HG03354 (cell line): ENCODE measurements around the gene CHCHD5.
"Not testable (repeated sequence)": the region's sequence is repeated elsewhere in the genome, so short reads cannot be mapped to it uniquely, and the experiment has no call there.

Experiments used
- ATAC-seq: cut with Tn5 transposase; IDR thresholded peaks from one replicate; pipeline ENCODE4 v1.9.1; 2021; ENCODE audit warnings: mild to moderate bottlenecking; ENCODE audit not compliant: unreplicated experiment, poor library complexity, severe bottlenecking

Gene CHCHD5

DNA sequence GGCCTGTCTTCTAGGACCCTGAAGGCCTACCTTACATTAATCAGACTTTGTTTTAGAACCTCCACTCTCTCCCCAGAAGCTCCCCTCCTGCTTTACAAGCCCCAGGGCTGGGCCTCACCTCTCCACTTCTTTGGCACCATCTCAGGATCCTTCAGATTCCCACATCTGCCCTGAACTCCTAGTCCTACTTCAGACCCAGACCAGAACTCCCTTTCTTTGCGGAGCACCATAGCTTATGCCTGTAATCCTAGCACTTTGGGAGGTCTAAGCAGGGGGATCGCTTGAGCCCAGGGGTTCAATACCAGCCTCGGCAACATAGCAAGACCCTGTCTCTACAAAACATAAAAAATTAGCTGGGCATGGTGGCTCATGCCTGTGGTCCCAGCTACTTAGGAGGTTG, 991 bp downstream of the CHCHD5 start:
- ATAC-seq: no peak

DNA sequence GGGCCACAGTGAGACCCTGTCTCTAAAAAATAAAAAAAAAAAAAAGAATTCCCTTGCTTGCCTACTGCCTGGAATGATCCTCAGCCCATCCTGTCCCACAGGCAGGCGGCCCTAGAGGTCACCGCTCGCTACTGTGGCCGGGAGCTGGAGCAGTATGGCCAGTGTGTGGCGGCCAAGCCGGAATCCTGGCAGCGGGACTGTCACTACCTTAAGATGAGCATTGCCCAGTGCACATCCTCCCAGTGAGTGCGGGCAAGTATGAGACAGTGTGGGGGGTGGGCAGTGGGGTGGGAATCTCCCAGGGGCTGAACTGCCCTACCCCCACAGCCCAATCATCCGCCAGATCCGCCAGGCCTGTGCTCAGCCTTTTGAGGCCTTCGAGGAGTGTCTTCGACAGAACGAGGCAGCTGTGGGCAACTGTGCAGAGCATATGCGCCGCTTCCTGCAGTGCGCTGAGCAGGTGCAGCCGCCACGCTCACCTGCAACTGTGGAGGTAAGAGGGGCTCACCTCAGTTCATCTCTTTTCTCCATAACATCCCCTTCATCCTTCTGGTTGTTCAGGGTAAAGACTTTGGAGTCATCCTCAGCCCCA, 1.6 kb downstream of the CHCHD5 start:
- no peak for ATAC-seq

DNA sequence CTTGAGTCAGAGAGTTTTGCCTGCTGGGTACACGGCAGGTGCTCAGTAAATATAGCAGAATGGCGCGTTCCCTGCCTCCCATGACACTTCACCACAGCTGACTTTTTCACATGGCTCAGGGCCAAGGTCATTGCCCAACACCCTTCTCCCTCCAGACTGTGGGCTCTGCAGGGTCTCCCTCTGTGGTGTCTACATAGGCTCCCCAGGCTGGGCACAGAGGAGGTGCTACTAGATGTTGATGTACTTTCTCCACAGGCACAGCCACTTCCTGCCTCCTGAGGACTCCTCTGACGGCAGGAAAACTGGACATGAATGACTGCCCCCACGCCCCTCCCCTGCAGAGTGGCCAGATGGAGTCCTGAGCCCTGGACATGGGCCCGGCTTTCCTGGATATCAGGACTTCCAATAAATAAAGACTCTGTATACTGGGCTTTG, 4.2 kb downstream of the CHCHD5 start:
- no peak for ATAC-seq

DNA sequence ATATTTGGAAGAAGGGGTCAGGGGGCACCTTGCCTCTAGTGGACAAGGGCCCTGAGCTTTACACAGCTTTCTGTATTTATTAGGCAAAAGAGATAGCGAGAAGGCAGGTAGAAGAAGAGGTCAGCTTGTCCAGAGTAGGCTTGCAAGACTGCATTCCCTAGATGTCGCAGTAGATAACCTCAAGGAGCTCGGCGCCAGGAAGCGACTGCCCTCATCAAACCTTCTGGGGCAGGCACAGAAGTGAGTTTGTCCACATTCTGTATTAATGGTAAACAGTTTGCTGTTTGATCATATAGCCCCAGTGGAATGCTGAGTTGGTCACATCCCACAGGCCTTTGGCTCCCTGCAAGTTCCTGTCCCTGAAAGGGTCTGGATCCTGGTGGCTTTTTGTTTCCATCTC, 7.0 kb downstream of the CHCHD5 start:
- ATAC-seq: no peak

DNA sequence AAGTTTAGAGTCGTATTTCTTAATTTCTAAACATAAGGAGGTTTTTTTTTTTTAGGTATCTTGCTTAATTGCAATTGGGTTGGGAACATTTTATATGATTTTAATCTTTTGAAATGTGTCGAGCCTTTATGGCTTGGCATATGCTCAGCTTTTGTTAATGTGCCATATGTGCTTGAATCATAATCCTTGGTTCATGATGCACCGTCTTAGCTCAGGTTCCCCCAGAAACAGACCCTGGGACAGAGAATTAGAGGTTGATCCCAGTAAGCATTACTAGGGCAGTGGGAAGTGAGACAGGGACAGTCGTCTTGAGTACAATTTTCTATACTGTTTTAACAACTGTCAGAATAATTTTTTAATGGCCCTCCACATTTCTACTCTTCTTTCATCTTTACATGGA, 9.3 kb downstream of the CHCHD5 start:
- ATAC-seq: no peak

DNA sequence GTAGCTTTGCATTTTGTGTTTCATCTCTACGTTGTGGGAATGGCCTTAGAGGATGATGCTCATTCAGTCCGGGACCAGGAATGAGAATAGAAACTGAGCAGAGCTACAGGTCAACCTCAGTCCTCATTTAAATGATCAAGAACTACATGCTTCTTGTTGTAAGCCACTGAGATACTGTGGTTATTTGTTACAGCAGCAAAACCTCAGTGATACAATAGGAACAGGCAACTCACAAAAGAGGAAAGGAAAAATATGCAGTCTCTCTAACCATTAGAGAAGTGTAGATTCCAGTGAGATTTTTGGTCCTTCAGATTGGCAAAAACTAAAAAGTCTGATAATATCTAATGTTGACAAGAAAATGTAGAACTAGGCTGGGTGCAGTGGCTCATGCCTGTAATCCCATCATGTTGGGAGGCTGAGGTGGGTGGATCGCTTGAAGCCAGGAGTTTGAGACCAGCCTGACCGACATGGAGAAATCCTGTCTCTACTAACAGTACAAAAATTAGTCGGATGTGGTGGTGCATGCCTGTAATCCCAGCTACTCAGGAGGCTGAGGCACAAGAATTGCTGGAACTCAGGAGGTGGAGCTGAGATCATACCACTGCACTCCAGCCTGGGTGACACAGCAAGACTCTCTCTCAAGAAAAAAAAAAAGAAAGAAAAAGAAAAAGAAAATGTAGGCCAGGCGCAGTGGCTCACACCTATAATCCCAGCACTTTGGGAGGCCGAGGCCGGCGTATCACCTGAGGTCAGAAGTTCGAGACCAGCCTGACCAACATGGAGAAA, 13.3 kb downstream of the CHCHD5 start:
- no peak for ATAC-seq

DNA sequence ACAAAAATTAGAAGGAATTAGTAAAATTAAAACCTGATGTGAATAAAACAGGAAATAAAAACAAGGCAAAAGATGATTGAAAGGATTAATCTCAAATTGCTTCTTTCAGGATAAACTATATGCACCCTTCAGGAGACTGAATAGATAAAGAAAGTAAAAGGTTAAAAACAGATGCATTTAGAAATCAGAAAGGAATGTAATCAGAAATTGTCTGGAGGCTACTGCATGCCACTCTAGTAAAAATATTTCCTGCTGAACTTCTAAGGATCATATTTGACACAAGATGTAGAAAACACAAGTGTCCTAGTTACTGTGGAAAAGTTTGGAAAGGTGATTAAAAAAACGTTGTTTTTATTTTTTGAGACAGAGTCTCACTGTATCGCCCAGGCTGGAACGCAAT, 16.2 kb downstream of the CHCHD5 start:
- ATAC-seq: no peak

DNA sequence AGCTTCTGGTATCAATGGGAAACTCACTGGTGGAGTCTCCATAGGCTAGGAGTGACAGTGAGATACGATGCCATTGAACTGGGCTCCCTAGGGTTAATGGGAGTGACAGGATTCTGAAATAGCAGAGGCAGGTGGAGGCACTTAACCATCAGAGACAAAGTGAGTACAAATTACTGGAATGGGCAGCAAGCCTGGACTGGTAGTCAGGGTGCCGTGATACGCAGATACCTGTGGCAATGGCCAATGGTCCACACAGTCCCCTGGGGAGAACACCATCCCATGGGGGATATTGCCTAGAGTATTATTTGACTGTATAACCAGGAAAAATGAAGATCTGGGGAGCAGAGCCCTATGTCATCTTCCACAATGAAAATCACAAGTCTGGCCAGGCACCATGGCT, 17.3 kb downstream of the CHCHD5 start:
- ATAC-seq: no peak

DNA sequence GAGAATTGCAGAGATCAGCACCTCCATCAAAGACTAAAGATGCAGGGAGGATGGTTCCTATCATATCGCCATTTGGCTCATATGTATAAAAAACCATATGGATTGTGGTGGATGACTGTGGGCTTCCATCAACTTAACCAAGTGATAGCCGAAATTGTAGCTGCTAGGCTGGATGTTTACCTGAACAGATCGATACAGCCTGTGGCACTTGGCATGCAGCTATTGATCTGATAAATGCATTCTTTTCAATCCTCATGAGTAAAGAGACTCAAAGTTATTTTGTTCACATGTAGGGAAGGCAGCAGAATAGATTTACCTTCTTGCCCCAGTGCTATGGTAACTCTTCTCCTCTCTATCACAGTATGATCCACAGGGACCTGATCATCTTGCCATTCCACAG, 18.5 kb downstream of the CHCHD5 start:
- ATAC-seq: no peak

DNA sequence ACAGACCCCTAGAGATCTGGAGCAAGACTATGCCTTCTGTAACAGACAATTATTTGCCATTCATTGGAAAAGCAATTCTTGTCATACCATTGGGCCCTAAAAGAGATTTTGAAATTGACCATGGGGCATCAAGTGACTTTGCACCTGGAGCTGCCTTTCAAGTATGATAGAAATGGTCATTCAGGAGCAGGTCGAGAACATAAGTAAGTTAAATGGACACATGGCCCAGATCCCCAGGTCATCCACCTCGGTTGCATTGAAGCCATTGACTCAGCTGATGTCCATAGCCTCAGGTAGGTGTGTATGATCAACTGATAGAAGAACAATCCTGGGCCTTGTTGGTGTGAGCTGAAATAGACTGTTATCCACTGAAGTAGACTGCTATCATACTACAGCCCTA, 19.3 kb downstream of the CHCHD5 start:
- no peak for ATAC-seq

DNA sequence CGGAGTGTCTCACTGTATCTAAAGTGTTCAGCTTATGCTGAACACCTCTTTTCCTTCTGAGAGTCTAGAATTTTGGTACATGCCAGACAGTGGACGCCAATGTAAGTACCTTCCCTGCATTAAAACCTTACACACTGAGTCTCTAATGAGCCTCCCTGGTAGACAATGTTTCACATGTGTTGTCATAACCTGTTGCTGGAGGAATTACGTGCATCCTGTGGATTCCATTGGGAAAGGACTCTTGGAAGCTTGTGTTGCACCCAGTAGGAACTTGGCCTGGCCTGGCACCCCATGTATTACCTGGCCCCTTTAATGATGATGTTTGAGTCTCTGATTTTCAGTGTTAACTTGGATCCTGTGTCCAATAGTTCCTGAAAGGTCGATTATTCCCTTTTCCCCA, 20.5 kb downstream of the CHCHD5 start:
- ATAC-seq: no peak

DNA sequence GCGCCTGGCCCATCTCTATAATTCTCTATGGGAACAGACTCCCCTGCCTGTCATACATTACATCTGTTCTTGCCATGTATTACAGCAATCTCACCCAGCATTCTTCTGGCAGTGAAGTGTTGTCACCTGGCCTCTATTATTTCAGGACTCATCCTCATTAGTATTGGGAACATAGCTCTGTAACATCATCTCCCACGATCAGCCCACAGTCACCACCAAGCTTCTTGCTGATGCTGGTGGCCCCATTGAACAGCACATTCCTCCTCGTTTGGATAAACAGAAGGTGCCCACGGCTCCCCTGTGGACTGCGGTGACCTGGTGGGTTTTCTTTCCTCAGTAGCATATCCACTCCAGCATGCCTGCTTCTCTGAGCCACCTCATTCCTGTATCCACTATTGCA, 21.5 kb downstream of the CHCHD5 start:
- ATAC-seq: no peak

DNA sequence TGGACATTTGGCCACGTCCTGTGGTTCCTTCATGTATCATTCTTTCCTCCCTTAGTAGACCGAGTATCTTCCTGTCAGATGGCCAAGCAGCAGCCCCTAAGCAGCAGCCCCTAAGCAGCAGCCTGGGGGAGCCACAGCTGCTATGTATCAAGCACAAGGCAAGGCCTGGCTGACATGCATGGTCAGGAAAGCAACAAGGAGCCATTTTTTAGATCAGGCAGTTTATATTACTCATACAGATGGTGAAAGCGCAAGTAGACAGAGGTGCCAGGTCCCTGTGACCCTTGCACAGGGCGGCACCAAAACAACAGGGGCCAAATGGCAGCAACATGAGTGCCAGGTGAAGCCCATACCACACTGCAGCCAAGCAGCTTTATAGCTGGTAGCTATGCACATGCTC, 22.1 kb downstream of the CHCHD5 start:
- no peak for ATAC-seq

DNA sequence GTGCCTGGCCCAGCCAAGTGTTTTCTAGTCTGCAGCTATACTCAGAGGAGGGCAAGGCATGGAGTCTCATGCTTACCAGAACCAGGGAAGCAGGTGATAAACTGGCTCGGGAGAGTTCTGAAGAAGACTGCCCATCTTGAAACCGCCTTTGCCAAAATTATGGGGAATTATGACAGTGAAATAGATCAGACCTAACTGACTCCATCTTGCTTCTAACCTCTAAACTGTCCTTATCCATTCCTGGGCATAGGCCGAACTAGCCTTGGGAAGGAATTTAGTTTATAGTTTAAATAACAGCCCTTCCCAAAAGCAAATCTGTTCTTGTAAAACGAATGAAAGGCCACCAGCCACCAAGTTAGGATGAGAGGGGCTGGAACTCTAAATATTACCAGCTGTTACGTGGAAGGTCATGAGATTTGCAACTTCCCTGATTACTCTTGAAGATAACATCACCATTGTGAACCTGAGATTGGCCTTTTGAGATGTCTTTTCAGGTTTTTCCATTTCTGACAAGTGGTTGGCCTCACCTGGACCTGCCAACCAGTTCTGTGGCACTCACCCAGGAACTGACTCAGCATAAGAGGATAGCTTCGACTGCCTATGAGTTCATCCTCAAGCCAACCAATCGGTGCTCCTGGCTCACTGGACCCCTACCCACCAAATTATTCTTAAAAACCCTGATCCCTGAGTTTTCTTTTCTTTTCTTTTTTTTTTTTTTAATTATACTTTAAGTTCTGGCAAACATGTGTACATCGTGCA, 23.4 kb downstream of the CHCHD5 start:
- no peak for ATAC-seq

DNA sequence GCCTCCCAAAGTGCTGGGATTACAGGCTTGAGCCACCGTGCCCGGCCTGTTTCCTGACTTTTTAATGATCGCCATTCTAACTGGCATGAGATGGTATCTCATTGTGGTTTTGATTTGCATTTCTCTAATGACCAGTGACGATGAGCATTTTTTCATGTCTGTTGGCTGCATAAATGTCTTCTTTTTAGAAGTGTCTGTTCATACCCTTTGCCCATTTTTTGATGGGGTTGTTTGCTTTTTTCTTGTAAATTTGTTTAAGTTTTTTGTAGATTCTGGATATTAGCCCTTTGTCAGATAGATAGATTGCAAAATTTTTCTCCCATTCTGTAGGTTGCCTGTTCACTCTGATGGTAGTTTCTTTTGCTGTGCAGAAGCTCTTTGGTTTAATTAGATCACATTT, 24.9 kb downstream of the CHCHD5 start:
- ATAC-seq: not testable (repeated sequence)

DNA sequence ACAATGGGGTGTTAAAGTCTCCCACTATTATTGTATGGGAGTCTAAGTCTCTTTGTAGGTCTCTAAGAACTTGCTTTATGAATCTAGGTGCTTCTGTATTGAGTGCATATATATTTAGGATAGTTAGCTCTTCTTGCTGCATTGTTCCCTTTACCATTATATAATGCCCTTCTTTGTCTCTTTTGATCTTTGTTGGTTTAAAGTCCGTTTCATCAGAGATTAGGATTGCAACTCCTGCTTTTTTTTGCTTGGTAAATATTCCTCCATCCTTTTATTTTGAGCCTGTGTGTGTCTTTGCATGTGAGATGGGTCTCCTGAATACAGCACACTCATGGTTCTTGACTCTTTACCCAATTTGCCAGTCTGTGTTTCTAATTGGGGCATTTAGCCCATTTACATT, 27.9 kb downstream of the CHCHD5 start:
- not testable (repeated sequence) for ATAC-seq

DNA sequence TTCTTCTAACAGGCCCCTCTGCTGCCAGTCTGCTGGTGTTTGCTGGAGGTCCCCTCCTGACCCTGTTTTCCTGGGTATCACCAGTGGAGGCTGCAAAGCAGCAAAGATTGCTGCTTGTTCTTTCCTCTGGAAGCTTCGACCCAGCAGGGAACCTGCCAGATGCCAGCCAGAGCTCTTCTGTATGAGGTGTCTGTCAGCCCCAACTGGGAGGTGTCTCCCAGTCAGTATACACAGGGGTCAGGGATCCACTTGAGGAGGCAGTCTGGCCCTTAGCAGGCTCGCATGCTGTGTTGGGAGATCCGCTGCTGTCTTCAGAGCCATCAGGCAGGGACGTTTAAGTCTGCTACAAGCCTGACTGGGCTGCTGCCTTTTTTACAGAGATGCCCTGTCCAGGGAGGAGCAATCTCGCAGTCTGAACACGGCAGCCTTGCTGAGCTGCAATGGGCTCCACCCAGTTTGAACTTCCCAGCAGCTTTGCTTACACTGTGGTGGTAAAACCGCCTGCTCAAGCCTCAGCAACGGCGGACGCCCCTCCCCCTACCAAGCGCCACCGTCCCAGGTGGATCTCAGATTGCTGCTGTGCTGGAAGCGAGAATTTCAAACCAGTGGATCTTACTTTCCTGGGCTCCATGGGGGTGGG, 29.9 kb downstream of the CHCHD5 start:
- no peak for ATAC-seq

DNA sequence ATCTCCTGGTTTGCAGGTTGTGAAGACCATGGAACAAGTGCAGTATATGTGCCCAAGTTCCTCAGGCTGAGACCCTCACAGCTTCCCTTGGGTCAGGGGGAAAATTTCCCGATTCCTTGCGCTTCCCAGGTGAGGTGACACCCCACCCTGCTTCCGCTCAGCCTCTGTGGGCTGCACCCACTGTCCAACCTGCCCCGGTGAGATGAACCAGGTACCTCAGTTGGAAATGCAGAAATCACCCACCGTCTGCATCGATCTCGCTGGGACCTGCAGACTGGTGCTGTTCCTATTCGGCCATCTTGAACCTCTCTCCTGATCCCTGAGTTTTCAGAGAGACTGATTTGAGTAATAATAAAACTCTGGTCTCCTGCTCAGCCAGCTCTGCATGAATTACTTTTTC, 30.6 kb downstream of the CHCHD5 start:
- ATAC-seq: no peak

DNA sequence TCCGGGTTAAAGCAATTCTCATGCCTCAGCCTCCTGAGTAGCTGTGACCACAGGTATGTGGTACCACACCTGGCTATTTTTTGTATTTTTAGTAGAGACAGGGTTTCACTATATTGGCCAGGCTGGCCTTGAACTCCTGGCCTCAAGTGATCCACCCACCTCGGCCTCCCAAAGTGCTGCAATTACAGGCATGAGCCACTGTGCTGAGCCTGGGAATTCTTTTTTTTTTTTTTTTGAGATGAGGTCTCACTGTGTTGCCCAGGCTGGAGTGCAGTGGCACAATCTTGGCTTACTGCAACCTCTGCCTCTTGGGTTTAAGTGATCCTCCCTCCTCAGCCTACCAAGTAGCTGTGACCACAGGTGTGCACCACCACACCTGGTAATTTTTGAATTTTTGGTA, 31.4 kb downstream of the CHCHD5 start:
- not testable (repeated sequence) for ATAC-seq

DNA sequence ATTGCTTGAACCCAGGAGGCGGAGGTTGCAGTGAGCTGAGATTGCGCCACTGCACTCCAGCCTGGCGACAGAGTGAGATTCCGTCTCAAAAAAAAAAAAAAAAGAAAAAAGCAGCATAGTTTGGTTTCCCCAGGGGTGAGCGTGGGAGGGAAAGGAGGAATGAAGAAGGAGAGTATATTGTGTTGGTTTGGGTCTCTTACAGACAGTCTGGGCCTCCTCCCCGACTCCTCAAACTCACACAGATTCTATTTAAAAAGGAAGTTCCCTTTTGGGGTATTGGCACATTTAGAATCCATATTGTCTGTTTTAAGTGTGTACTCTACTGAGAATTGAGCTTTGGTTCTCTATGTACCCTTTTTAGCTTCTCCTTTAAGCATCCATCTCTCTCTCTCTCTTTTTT, 34.0 kb downstream of the CHCHD5 start:
- no peak for ATAC-seq
